HG03575 (cell line): ENCODE measurements around the gene HRH1.
"Not testable (repeated sequence)": the region's sequence is repeated elsewhere in the genome, so short reads cannot be mapped to it uniquely, and the experiment has no call there.

Experiments
- ATAC-seq: cut with Tn5 transposase; IDR thresholded peaks from one replicate; pipeline ENCODE4 v1.9.1; 2021; ENCODE audit not compliant: unreplicated experiment, insufficient number of reproducible peaks, low FRiP score; ENCODE audit errors: extremely low read depth

Gene HRH1

DNA sequence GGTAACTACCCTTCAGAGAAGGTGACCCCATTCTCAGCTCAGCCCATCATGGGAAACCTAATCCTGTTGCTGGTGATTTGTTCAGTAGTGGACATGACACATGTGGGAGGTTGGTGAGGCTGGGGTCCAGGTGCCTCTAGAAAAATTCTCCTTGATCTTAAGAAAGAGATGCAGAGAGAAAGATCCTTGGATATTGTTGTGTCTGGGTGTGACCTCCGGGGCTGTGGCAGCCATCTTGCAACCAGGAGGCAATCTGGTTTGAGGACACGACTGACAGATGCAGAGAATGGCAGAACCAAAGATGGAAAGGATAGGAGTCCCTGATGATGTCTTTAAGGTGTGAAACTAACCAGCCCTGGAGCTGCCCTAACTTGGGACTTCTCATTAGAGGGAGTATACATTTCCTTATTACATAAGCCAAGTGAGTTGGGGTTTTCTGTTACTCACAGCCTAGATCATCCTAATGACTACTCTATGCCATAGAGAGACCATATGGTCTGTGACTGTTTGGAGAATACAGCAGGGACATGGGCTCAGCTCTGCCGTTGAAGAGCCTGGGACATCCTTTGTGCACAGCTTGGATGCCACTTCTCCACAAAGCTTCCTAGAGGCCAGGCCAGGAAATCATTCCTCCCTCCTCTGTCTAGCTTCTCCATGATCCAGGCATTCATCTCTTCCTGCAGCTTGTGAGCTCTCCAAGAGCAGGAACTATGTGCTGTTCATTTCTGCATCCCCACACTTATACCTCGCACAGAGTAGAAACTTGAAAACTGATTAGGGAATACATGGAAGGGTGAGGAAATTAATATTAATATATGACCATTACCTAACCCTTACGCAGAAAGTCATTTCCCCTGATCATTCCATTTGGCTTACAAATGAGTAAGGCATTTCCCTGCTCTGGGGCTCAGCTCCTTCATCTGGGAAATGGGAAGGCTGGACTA, 45.9 kb downstream of the HRH1 start:
- no peak for ATAC-seq

DNA sequence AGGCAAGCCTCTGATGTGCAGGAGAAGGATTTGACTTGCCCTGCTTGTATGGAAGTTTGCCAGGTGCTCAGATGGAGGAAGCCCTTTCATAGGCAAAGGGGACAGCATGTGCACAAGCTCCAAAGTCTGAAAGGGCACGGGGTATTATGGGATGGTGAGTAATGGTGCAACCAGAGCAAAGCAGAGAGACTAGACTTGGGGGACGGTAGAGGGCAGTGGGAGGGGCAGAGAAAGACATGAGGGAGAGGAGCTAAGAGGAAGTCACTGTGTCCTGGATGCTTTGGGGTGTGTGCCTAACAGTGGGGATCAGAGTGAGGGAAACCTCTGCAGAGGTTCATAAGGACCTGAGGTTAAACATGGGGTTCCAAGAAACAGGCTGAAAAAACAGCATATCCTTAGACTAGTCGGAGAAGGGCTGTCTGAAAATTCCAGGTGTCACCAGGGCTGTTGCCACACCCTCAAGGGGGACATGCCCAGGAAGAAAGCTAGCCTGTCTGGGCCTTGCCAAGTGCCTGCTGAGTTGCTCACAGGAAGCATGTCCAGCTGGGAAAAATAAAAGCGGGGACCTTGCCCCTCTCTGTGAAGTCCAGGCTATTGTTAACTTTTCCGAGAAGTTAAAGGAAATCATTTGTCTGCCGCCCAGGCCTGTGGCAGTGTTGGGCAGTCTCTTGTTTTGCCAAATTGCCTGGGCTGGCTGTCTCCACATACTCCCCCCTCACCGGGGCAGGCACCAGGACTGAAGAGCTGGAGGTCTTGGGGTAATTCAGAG, 47.1 kb downstream of the HRH1 start:
- no peak for ATAC-seq

DNA sequence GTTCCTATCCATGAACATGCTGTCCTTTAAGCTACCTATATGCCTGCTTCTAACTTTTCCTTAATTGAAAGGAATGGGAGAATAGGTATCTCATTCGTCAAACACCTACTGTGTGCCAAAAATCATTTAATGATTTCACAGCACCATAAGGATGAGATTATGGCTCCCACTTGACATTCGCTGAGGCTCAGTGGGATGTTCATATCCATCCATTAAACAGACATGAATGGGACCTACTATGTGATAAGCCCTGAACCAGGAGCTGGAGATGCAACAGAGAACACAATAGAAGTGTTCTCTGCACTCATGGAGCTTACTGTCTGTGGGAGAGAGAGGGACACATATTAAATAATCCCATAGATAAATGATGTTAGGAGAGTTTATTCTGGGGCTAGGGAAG, 49.7 kb downstream of the HRH1 start:
- ATAC-seq = no peak

DNA sequence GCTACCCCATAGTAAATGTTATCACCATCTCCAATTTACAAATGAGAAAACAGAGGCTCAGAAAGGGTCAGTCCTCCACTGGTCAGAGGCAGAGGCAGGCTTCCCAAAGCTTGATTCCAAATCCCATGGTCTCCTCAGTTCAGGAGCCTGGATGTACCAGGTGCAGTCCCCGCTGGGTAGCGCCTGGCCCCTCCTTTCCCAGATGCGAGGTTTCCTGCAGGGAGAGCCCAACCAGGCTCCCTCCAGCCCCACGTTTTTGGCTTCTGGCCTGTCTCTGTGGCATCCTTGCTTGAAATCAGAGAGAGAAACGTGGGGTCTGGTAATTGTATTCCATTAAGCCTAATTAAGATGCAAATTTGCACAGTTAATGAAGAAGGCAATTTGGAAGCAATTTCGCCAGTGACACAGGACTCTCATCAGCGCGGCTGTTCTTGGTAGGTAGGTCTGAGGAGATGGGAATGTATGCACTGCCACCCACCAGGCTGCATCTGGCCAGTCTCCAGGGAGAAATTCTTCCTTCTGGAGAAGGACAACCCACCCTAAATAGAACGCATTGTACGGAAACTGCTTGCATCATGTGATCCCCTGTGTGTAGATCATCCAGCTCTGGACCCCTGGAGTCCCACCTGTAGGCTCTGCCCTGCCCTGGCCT, 50.5 kb downstream of the HRH1 start:
- ATAC-seq = no peak

- ATAC-seq = not testable (repeated sequence)
These were observed 51.6 kb downstream of the HRH1 start for GRCh38 chr3:11205881-11206280.

- no peak for ATAC-seq
These were observed 52.0 kb downstream of the HRH1 start for GRCh38 chr3:11206316-11206715.

GRCh38 chr3:11206953-11207352, 52.7 kb downstream of the HRH1 start:
- ATAC-seq = no peak

DNA sequence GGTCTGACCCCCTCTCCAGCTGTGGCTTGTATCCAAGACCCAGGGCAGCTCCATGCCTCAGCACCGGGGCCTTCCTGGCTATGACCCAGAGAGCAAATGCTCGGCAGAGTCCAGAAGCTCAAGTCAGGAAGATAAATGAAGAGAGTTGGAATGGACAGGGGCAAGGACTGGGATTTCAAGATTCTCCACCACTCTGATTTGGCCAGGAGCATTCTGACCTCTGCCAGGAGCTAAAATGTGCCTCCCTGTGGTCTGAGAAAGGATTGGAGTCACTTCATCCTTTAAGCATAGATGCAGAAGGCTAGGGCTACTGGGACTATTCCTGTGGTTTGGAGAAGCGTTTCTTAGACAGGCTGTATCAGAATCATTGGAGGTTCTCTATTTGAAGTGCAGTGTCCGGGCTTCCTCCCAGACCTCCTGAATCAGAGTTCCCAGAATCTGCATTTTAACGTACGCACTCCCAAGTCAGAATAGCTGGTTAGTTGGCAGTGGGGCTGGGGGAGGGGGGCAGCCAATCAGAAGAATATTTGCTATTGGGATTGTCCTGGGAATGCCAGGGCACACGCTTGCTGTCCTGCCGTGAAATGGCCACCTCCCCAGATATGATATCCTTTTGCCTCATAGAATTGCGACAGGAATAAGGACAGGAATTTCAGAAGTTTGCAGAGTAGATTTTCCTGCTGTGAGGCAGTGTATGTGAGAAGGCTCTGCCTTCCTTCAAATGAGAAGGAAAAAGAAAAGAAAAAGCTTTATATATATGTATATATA, 57.4 kb downstream of the HRH1 start:
- ATAC-seq = no peak

- ATAC-seq = no peak
These were observed 58.0 kb downstream of the HRH1 start for GRCh38 chr3:11212299-11212608.

GRCh38 chr3:11212784-11213183, 58.5 kb downstream of the HRH1 start:
- no peak for ATAC-seq

- ATAC-seq = no peak
These were observed 59.6 kb downstream of the HRH1 start for GRCh38 chr3:11213810-11214450.

- ATAC-seq = no peak
These were observed 60.2 kb downstream of the HRH1 start for GRCh38 chr3:11214451-11214978.

DNA sequence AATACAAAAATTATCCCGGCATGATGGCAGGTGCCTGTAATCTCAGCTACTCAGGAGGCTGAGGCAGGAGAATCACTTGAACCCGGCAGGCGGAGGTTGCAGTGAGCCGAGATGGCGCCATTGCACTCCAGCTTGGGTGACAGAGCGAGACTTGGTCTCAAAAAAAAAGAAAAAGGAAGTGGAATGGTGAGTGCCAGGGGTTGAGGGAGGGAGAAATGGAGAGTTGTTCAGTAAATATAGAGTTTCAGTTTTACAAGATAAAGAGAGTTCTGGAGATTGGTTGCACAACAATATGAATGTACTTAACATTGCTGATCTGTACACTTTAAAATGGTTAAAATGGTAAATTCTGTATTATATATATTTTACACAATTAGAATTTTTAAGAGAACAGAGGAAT, 63.1 kb downstream of the HRH1 start:
- ATAC-seq = not testable (repeated sequence)

DNA sequence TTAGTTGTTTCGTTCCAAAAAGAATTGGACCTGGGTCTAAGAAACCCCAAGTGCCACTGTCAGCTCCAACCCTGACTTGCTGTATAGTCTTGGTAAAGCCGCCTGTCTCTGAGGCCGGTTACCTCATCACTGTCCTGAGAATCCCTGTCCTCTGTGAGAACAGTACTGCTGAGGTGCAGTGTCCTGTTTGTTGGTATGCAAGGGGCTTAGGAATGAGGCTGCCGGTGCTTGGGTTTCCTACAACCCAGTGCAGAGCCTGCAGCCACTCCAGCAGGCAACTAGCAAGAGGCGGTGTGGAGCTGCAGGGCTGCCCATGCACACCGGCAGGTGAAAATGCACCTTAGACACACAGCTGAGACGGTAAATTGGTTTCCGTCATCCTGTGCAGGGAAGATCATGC, 65.9 kb downstream of the HRH1 start:
- ATAC-seq = no peak

GRCh38 chr3:11221818-11222415, 67.6 kb downstream of the HRH1 start:
- ATAC-seq = no peak

DNA sequence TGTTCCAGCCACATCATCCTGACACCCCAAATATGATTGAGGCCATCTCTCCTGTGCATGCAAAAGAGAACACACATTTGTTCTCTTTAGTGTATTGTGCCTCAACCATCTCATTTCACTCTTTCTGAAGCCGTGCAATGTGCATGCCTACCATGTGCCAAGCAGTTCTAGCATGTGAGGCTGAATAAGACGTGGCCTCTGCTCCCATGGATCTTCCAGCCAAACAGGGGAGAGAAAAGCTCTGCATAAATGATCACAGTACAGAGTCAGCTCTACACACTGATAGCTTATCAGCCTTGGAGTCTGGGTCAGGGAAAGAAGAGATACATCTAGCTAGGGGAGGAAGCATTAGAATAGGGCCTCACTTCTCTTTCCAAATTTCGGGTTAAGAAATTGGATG, 69.7 kb downstream of the HRH1 start:
- ATAC-seq = no peak

DNA sequence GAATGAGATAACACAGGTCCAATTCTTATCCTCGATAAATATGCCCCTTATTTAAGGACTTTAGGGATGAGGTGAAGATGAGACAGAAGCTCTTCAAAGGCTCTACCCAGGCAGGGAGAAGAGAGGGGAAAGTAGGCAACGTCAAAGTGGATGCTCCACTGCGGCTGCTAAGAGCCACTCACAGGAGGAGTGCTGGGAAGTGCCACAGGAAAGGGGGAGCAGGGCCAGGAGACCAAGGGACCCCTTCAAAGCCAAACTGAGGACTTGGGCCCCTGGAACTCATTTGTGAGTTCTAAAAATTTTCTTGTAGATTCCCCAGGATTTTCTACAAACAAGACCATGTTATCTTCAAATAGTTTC, 70.6 kb downstream of the HRH1 start:
- no peak for ATAC-seq

GRCh38 chr3:11226042-11226370, 71.7 kb downstream of the HRH1 start:
- no peak for ATAC-seq
